Gastroesophageal sphincter (tissue), 4 donors: ENCODE data around the gene FOXK2. TPM values are rescaled to one million over a fixed set of nuclear protein-coding genes. Genes with fewer than 3 reads are reported as not detected.

ENCODE experiments used
- ATAC-seq: fragments of 150-250 bp; one replicate; pipeline ENCODE4 v1.9.1; 2016; ENCODE audit warnings: mild to moderate bottlenecking, moderate library complexity
- H3K27ac ChIP-seq, 4 donors: fragments of 200-600 bp; sonication (generic) in 3 of 4; 1 replicate in 3 of 4; 2 replicates in 1 of 4; pipeline ENCODE4 v1.5.1; 2016 to 2019
- H3K27me3 ChIP-seq: fragments of 200-600 bp; sonication (generic); one replicate; pipeline ENCODE4 v1.5.1; 2019
- H3K36me3 ChIP-seq, 2 donors: fragments of 200-600 bp; sonication (generic); one replicate each; pipeline ENCODE4 v1.5.1; 2019; ENCODE audit warnings: control low read depth in 1 of 2
- H3K4me1 ChIP-seq, 3 donors: fragments of 200-600 bp; sonication (generic); 1 replicate in 2 of 3; 2 replicates in 1 of 3; pipeline ENCODE4 v1.5.1; 2016 to 2019; ENCODE audit warnings: control low read depth in 2 of 3
- H3K4me3 ChIP-seq, 2 donors: fragments of 200-600 bp; sonication (generic); one replicate each; pipeline ENCODE4 v1.5.1; 2019; ENCODE audit warnings: mild to moderate bottlenecking in 1 of 2, moderate library complexity in 1 of 2
- H3K9me3 ChIP-seq, 3 donors: fragments of 200-600 bp; sonication (generic); one replicate each; pipeline ENCODE4 v1.5.1; 2017 to 2019; ENCODE audit warnings: control low read depth in 2 of 3
- CTCF ChIP-seq, 4 experiments: fragments of 200-600 bp in 2 of 4; fragments of 450-650 bp in 2 of 4; sonication (generic) in 1 of 4; IDR thresholded peaks; one replicate each; pipeline ENCODE4 v1.5.1; 2017 to 2019; ENCODE audit warnings: antibody characterized with exemption in 4 of 4, mild to moderate bottlenecking in 2 of 4, moderate library complexity in 2 of 4
- EP300 ChIP-seq: sonication (generic); formaldehyde crosslinking; IDR thresholded peaks from one replicate; pipeline ENCODE4 v1.6.1; 2017; ENCODE audit warnings: antibody characterized with exemption, mild to moderate bottlenecking
- POLR2A ChIP-seq, 2 donors: fragments of 450-650 bp; IDR thresholded peaks; one replicate each; pipeline ENCODE4 v1.6.1; 2017; ENCODE audit warnings: antibody characterized with exemption in 2 of 2, mild to moderate bottlenecking in 2 of 2, moderate library complexity in 1 of 2
- POLR2AphosphoS5 ChIP-seq: sonication (generic); formaldehyde crosslinking; IDR thresholded peaks from one replicate; pipeline ENCODE4 v1.6.1; 2017; ENCODE audit warnings: antibody characterized with exemption
- WGBS, 2 donors: methylation state at CpG; one replicate each; pipeline ENCODE4 v1.1.5; 2018; ENCODE audit warnings: low coverage in 1 of 2; 5-methylcytosine and 5-hydroxymethylcytosine counted together
- total RNA-seq, 4 donors: library from RNA; depleted of rRNA; stranded (reverse); fragments of >200 nt; gene quantifications; one replicate each; pipeline ENCODE4 v1.1.0, GENCODE V29; 2016

FOXK2 gene
- total RNA-seq, 4 donors from 2014 or later, result 35.1 to 63.4 (median 52.6) TPM

- H3K27me3 ChIP-seq, result no peaks in the 10 kb centered on the region
- ATAC-seq, result no peak
- TF ChIP-seq POLR2A (IDR thresholded peaks at IDR 0.05), result no peak
- TF ChIP-seq CTCF (IDR thresholded peaks at IDR 0.05), result no peak
- no peak for TF ChIP-seq POLR2AphosphoS5
- TF ChIP-seq EP300, result no peak
- no peak overlapping the region for H3K4me3 ChIP-seq
- no peaks in the 10 kb centered on the region for H3K9me3 ChIP-seq
- no peak overlapping the region for H3K27ac ChIP-seq
- 70 to 90% methylated on average over 2 of the region's 21 CpGs for WGBS, 2 donors
- peaks cover 0 to 46% (median 30%) of the 10 kb centered on the region in 3 donors for H3K4me1 ChIP-seq
- H3K36me3 ChIP-seq, result peaks cover 0 to 63% of the 10 kb centered on the region in 2 donors
These were observed 76.4 kb downstream of the FOXK2 start for GRCh38 chr17:82595893-82596292.

DNA sequence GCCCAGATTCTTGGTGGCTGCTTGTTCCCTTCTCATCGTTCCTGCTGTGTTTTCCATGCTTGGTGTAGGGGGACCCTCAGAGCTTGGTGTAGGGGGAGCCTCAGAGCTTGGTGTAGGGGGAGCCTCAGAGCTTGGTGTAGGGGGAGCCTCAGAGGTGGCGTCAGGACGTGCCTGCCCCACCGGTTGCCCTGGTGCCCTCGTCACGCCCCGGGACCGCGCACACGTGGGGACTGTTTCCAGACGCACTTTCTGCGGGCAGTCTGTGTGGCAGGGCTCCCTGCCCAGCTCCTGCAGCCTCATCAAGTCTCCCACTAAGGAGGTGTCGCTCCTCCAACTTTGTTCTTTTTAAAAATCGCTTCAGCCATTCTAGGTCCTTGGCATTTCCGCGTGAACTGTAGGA, 76.8 kb downstream of the FOXK2 start:
- Histone ChIP-seq H3K36me3 (peaks cover 0 to 67% of the 10 kb centered on the region in 2 donors), H3K4me3 (no peak overlapping the region), H3K9me3 (no peaks in the 10 kb centered on the region), H3K27me3 (no peaks in the 10 kb centered on the region), H3K27ac (no peak overlapping the region), H3K4me1 (peaks cover 0 to 42% (median 26%) of the 10 kb centered on the region in 3 donors)
- WGBS, 2 donors, result 94 to 97% methylated on average over 4 to 6 of the region's 16 CpGs
- ATAC-seq, result no peak
- TF ChIP-seq EP300 (no peak), POLR2A (IDR thresholded peaks at IDR 0.05) (no peak), CTCF (IDR thresholded peaks at IDR 0.05) (no peak), POLR2AphosphoS5 (no peak)

DNA sequence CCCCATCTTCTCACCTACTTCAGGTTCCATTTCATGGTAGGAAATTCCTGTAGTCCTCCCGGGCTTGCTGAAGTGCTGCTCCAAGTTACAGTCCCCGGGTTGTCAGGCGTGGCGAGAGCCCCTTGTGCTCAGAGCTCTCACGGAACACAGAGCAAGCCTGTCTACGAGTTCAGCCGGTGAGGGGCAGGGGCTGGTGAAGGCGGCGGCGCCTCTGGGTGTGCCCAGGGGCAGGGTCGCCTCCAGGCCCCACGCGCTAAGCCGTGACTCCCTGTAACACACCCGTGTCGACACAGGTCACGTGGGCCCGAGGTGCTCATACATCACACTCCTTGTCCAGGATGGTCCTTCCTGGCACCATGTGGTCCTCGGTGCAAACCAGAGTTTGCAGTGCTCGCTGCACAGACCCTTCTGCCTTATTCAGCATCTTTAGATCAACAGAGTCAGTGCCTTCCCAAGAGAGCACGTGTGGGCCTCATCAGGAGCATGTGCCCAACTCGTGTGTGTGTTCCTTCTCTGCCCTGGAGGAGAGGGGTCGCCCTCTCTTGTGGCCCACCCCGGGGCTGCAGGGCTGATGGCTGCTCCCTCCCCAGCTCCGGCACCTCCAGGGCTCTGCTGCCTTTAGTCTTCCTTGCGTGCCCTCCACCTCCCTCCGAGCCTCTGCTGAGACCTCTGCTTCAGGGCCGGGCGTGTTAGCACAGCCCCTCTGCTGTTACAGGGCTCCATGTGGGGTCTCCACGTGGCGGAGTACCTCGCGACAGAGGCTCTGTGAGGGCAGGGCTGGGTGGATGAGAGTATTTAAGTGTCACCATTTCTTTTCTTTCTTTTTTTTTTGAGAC, 77.5 kb downstream of the FOXK2 start:
- no peaks in the 10 kb centered on the region for H3K9me3 ChIP-seq
- peaks cover 0 to 74% of the 10 kb centered on the region in 2 donors for H3K36me3 ChIP-seq
- 85% methylated on average over 4 of the region's 33 CpGs; no CpG with 5 or more reads in 1 of the 2 donors for WGBS, 2 donors
- peaks cover 0 to 36% (median 19%) of the 10 kb centered on the region in 3 donors for H3K4me1 ChIP-seq
- no peak overlapping the region for H3K4me3 ChIP-seq
- TF ChIP-seq POLR2AphosphoS5 (no peak), CTCF (IDR thresholded peaks at IDR 0.05) (no peak), POLR2A (IDR thresholded peaks at IDR 0.05) (no peak), EP300 (no peak)
- ATAC-seq, result no peak
- H3K27ac ChIP-seq, result no peak overlapping the region
- H3K27me3 ChIP-seq, result no peaks in the 10 kb centered on the region

DNA sequence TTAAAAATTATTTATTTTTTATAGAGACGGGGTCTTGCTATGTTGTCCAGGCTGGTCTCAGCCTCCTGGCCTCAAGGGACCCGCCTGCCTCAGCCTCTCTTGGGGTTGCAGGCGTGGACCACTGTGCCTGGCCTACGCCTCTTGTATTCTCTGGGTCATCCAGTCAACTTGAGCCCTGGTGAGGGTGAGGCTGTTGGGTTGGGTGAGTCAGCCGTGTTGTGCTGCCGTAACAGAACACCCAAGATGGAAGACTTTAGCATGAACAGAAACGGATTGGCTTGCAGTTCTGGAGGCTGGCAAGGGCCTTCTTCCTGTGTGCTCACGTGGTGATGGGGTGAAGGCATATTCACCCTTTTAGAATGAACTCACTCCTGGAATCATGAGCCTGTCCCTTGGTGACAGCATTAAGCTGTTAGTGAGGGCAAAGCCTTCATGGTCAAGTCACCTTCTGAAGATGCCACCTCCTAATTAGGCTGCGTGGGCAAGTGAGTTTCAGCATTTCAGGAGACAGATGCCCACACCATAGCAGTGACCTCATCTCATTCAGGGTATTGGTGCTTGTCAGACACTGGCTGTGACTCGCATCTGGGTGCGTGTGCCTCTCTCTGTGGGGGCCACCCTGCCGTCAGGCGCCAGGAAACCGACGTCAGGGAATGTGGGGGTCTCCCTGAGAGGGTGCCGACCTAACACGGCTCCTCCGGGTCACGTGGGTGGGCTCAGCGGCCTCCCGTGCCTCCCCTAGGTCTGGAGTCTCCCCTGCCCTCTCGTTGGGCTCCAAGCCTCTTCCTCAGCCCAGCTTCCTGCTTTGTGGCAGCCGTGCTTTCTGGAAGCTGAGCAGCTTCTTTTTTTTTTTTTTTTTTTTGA, 79.0 kb downstream of the FOXK2 start:
- Histone ChIP-seq H3K27ac (no peak overlapping the region), H3K36me3 (peaks cover 0 to 89% of the 10 kb centered on the region in 2 donors), H3K9me3 (no peaks in the 10 kb centered on the region), H3K27me3 (no peaks in the 10 kb centered on the region), H3K4me3 (no peak overlapping the region), H3K4me1 (peaks cover 0 to 31% (median 12%) of the 10 kb centered on the region in 3 donors)
- ATAC-seq, result no peak
- no peak for TF ChIP-seq POLR2A (IDR thresholded peaks at IDR 0.05)
- no peak for TF ChIP-seq EP300
- TF ChIP-seq CTCF (IDR thresholded peaks at IDR 0.05), result no peak
- no peak for TF ChIP-seq POLR2AphosphoS5
- WGBS, 2 donors, result 63 to 81% methylated on average over 4 to 12 of the region's 23 CpGs
